Hematopoietic multipotent progenitor cell treated with erythropoietin and hydrocortisone succinate and interleukin-3 and kit ligand, for 8 days (in vitro differentiated cells): Measurements from ENCODE around the gene CELF1.

Experiments
- DNase-seq: peaks from one replicate; pipeline ENCODE4 v3.0.0-alpha.2; 2015

CELF1 gene

DNA sequence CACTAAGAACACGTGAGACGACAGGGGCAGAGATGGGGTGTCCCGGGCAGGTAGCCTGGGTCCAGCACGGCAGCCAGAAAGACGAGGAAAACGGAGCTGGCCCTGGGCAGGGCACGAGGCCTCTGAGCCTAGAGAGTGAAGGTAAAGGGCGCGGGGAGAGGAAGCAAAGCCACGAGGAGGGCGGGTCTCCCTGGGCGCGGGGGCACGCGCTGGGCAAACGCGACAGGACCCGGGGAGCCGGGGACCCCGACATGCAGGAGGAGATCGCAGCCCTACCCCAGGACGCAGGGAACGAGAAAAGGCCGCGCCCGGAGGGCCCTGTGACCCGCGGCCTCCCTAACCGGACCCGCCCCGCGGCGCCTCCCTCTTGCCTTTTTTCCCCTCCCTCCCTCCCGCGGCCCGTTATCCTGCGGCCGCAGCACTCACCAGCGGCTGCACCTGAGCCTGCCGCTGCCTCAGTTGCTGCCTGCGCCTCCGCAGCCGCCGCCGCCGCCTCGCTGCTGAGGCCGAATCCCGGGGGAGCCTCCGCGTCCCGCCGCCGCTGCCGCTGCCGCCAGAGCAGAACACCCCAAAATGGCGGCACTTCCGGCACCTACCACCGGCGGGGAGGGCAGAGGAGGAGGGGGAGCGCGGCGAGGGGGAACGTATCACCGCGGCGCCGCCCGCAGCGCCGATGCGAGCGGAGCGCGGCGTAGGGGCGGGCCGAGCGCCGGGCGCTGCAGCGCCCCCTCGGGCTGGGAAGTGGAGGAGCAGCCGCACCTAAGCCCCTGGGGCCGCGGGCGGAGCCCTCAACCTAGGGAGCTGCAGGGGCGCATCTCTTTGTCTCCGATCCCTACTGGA is at the start of gene CELF1:
Gene CELF1 (minus strand): TSS at position 567 of the 840 bp plus-strand sequence. CDS start 53,609 bp downstream, outside the sequence.
- peak; percentile 93 for DNase-seq

- no peak for DNase-seq
These were observed 47.0 kb upstream of the CELF1 start for GRCh38 chr11:47599902-47600301.

- DNase-seq = no peak
These were observed 43.0 kb upstream of the CELF1 start for GRCh38 chr11:47595967-47596366.

DNA sequence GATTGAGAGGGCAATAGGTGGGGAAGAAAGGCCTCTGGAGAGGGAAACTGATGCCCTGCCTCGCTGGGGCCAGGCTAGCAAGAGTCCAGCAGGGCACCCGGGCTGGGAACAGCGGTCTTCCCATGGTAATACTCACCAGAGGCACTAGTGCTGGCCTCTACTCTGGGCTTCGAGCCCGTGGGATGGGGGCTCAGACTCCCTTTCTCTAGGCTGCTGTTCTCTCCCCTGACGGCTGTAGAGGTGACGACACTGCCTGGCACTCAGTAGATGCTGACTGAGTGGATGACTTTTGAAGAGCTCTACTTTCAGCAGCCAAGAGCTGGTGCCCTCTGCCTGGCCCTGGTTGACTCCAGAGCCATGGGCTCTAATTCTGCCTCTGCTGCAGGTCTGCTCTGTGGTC is 42.1 kb upstream of the CELF1 start:
- DNase-seq = no peak

- DNase-seq = no peak
These were observed 41.3 kb upstream of the CELF1 start, which contains the start of gene C1QTNF4 for GRCh38 chr11:47593934-47594855. Gene C1QTNF4 (minus strand): TSS chr11:47594411. CDS start chr11:47590810, 3,601 bp downstream.

- no peak for DNase-seq
These were observed 40.6 kb upstream of the CELF1 start for GRCh38 chr11:47593492-47593933.

DNA sequence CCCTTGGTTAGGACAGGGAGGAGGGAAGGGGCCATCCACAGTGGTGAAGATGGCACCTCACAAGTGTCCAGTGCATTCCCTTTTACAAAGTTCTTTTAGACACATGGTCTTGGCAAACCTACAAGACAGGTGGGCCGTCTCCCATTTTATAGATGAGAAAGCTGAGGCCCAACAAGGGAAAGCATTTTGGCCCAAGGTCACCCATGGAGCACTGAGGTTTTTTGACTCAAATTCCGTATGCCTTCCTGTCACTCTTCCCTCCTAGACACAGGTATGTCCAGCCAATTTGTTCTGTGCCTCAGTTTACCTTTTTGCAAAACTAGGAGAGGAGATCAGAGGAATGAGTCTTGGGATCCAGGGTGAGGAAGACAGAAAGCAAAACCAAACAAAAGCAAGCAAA is 40.0 kb upstream of the CELF1 start:
- DNase-seq = no peak

GRCh38 chr11:47592251-47592650 is 39.3 kb upstream of the CELF1 start:
- DNase-seq = no peak

GRCh38 chr11:47591764-47592163 is 38.8 kb upstream of the CELF1 start:
- DNase-seq = no peak

- no peak for DNase-seq
These were observed 37.3 kb upstream of the CELF1 start for GRCh38 chr11:47589977-47590861.

GRCh38 chr11:47589584-47589976 is 36.6 kb upstream of the CELF1 start:
- DNase-seq = no peak

DNA sequence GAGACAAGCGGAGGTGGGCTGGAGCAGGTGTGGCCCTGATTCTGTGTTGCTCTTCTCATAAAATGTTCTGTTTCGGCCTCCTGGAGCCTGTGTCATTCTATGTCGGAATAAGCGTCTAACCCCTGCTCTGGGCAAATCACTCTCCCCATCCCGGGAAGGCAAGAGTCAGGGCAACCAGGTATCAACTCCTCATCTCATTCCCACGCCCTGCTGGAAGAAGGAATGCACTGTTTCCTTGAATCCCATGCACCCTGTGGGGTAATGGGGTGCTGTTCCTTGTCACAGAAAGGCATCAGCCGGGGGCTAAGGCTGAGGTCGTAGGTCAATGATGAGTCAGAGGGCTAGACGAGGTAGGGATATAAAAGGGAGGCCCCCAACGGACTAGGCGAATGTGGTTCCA is 36.2 kb upstream of the CELF1 start:
- DNase-seq = no peak

DNA sequence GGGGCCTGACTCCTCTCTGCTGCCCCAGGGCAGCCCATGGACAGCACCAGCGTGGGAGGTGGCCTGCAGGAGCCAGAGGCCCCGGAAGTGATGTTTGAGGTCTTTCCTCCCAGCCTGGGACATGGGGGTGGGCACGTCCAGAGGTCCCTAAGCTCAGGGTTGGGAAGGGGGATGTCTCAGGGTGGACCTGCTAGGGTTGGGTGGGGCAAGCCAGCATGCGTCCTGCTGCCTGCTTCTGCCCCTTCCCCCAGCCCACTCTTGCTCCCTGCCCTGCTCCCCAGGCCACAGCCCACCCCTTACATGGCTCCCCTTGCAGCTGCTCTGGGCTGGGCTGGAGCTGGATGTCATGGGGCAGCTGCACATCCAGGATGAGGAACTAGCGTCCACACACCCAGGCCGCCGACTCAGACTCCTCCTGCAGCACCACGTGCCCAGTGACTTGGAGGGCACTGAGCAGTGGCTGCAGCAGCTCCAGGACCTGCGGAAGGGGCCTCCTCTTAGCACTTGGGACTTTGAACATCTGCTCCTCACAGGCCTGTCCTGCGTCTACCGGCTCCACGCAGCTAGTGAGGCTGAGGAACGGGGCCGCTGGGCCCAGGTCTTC is 34.9 kb upstream of the CELF1 start:
- no peak for DNase-seq

GRCh38 chr11:47587039-47587716 is 34.2 kb upstream of the CELF1 start:
- no peak for DNase-seq

- no peak for DNase-seq
These were observed 33.3 kb upstream of the CELF1 start, which contains the start of gene FAM180B for GRCh38 chr11:47586098-47586855. Gene FAM180B (plus strand): TSS chr11:47586678. CDS start chr11:47586769, 91 bp downstream.

DNA sequence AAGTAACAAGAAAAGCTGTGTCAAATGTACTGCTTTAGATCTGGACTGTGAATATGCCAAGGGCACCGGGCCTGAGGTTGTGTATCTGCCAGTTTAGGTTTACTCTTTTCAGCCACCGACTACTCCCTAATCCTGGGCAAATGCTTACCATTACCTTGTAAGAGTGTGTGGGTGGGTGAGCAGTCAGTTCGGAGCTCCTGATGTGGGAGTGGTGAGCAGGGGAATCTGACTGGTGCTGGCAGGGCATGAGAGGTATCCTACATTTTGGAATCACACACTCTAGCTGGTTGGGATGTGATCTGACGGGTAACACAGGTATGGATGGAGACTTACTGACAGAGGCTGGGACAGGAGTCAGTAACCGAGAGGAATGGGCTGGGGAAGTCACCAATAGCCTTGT is 30.9 kb upstream of the CELF1 start:
- DNase-seq = no peak

GRCh38 chr11:47578524-47579494 is 25.9 kb upstream of the CELF1 start, which contains the start of the genes KBTBD4 and NDUFS3:
Gene KBTBD4 (minus strand): TSS chr11:47578970. CDS start chr11:47578951, 19 bp downstream.
Gene NDUFS3 (plus strand): TSS chr11:47579074. CDS start chr11:47579092, 18 bp downstream.
- DNase-seq = peak; percentile 93

DNA sequence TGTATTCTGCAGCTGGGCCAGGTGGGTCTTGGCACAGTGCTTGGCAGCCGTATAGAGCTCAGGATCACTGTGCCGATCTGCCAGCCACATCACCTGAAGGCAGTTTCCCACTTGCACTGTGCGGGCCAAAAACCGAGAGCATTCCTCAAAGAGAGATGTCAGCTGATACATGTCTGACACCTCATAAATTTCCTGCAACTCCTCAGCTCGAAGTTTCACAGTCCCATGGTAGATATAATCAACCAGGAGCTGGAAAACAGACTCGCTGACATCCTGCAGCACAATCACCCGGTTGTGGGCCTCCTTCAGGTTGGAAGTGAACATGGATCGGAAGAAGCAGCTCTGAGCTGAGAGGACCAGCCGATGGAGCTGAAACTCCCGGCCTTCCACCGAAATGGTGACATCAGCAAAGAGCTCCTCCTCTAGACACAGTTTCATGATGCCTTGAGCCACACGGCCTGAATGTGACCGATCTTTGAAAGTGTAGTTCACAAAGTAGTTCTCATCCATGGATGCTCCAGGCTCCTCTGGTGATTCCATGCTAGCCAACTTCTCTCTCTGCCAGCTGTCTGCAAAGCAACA is 24.6 kb upstream of the CELF1 start:
- DNase-seq = no peak

DNA sequence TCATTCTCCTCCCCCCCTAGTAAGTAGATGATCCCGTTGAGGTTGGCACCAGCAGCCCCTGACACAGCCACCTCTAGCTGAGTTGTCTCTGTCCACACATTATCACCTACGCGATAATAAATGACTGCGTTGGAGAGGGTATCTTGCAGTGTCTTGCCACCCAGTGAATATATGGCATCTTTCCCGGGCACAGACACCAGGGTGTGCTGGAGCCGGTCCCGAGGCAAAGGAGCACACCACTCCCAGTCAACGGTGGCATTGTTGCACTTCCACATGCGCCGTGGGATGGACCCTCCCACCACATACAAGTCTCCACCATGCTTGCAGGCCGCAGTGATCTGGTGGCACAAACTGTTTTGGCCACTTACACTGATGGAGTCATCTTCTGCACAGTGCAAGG is 20.4 kb upstream of the CELF1 start:
- DNase-seq = no peak
